ENCODE results near the gene FAM3D.

The FAM3D gene

GRCh38 chr3:58626841-58627569 is 39.6 kb downstream of the FAM3D start:
- Histone ChIP-seq H2AFZ (ENCODE audit: low read depth) (no peak overlapping the region), H3K36me3 (ENCODE audit: insufficient read depth) (no peaks in the 10 kb centered on the region), H4K20me1 (ENCODE audit: insufficient read depth) (no peaks in the 10 kb centered on the region), H3K27me3 (ENCODE audit: insufficient read depth, low read depth) (no peaks in the 10 kb centered on the region), H3K4me3 (IDR thresholded peaks at IDR 0.05; ENCODE audit: insufficient read depth, low read depth, low read length) (no peak overlapping the region), H3K79me2 (ENCODE audit: insufficient read depth, low read depth) (no peaks in the 10 kb centered on the region), H3K4me2 (no peak overlapping the region), H3K4me1 (ENCODE audit: low read depth, poor library complexity, severe bottlenecking) (peaks cover 4% of the 10 kb centered on the region), H3K9ac (no peak overlapping the region), H3K27ac (no peak overlapping the region)
- no peak for TF ChIP-seq CTCF (conservative IDR thresholded peaks at IDR 0.05; ENCODE audit: low read depth, low read length)

DNA sequence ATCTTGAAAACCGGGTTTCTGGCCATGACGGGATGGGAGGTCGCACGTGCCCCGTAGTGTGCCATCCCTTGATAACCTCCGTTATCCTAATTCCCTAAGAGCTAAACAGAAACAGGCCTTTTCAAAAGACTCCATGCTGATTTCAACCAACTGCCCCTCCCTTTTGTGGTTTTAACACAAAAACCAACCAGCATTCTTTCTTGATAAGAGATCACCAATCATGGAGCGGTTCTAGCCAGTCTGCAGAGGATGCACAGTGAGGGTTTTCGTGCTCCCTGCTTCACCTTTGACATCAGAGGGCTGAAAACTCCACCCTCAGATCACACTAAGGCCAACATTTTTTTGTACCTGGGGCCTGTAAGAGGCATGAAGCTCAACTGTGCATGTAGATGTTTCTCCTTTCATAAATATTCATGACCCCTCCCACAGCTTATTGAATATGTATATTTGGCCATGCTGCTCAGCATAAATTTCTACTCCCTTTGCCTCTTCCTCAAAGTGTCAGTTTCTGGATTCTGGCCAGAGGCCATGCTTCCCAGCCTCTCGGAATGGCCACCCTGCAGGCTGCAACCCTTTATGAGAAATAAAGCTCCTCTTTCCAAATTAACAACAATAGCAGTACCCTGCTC is 41.3 kb downstream of the FAM3D start:
- Histone ChIP-seq H3K27me3 (ENCODE audit: insufficient read depth, low read depth) (no peaks in the 10 kb centered on the region), H3K9ac (no peak overlapping the region), H2AFZ (ENCODE audit: low read depth) (no peak overlapping the region), H4K20me1 (ENCODE audit: insufficient read depth) (no peaks in the 10 kb centered on the region), H3K4me1 (ENCODE audit: low read depth, poor library complexity, severe bottlenecking) (peaks cover 4% of the 10 kb centered on the region), H3K79me2 (ENCODE audit: insufficient read depth, low read depth) (no peaks in the 10 kb centered on the region), H3K4me2 (no peak overlapping the region), H3K27ac (no peak overlapping the region), H3K4me3 (IDR thresholded peaks at IDR 0.05; ENCODE audit: insufficient read depth, low read depth, low read length) (no peak overlapping the region), H3K36me3 (ENCODE audit: insufficient read depth) (no peaks in the 10 kb centered on the region)
- TF ChIP-seq CTCF (conservative IDR thresholded peaks at IDR 0.05; ENCODE audit: low read depth, low read length) = no peak

DNA sequence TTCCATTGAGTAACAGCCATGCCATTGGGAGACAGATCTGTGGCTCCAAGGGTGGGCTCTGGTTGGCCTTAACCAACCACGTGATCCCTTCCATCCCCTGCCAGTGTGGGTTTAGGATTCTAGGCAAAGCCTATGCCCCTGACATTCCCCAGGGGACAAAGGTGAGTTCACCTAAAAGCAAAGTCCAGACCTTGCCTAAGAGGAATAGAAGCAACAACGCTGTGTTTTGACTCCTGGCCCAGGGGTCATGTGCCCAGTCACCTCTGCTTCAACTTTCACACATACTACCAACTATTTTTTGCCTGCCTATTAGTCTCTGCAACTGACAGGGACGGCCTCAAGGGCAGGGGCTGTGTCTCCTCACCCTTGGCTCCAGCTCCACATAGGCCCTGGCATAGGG is 42.0 kb downstream of the FAM3D start:
- no peak for TF ChIP-seq CTCF (conservative IDR thresholded peaks at IDR 0.05; ENCODE audit: low read depth, low read length)
- H4K20me1 ChIP-seq (ENCODE audit: insufficient read depth) = no peaks in the 10 kb centered on the region

GRCh38 chr3:58623961-58624360 is 42.6 kb downstream of the FAM3D start:
- no peak overlapping the region for H3K4me2 ChIP-seq
- no peaks in the 10 kb centered on the region for H3K27me3 ChIP-seq (ENCODE audit: insufficient read depth, low read depth)
- no peaks in the 10 kb centered on the region for H3K79me2 ChIP-seq (ENCODE audit: insufficient read depth, low read depth)
- H3K9ac ChIP-seq = no peak overlapping the region
- H3K4me3 ChIP-seq (IDR thresholded peaks at IDR 0.05; ENCODE audit: insufficient read depth, low read depth, low read length) = no peak overlapping the region
- no peak overlapping the region for H2AFZ ChIP-seq (ENCODE audit: low read depth)
- H3K4me1 ChIP-seq (ENCODE audit: low read depth, poor library complexity, severe bottlenecking) = no peaks in the 10 kb centered on the region
- no peaks in the 10 kb centered on the region for H3K36me3 ChIP-seq (ENCODE audit: insufficient read depth)
- no peak overlapping the region for H3K27ac ChIP-seq
- no peak for TF ChIP-seq CTCF (conservative IDR thresholded peaks at IDR 0.05; ENCODE audit: low read depth, low read length)
- no peaks in the 10 kb centered on the region for H4K20me1 ChIP-seq (ENCODE audit: insufficient read depth)

More for the DNA sequence above, 42.0 kb downstream of the FAM3D start:
- Histone ChIP-seq H3K36me3 (ENCODE audit: insufficient read depth) (no peaks in the 10 kb centered on the region), H3K4me3 (IDR thresholded peaks at IDR 0.05; ENCODE audit: insufficient read depth, low read depth, low read length) (no peak overlapping the region), H3K27me3 (ENCODE audit: insufficient read depth, low read depth) (no peaks in the 10 kb centered on the region), H3K4me2 (no peak overlapping the region), H3K9ac (no peak overlapping the region), H2AFZ (ENCODE audit: low read depth) (no peak overlapping the region), H3K4me1 (ENCODE audit: low read depth, poor library complexity, severe bottlenecking) (no peaks in the 10 kb centered on the region), H3K79me2 (ENCODE audit: insufficient read depth, low read depth) (no peaks in the 10 kb centered on the region), H3K27ac (no peak overlapping the region)
